HepG2 (cell line): ENCODE measurements around the gene MACROD2.

Experiments used
- BRCA1 ChIP-seq: sonication (generic); formaldehyde crosslinking; IDR thresholded peaks from 2 replicates; pipeline ENCODE4 v1.4.0; 2020; ENCODE audit warnings: missing genetic modification reagents
- EZH2 ChIP-seq: conservative IDR thresholded peaks from 2 replicates; pipeline ENCODE4 v1.6.1; 2012; ENCODE audit warnings: mild to moderate bottlenecking, low read depth, low read length, moderate library complexity
- HNF4A ChIP-seq: sonication (generic); formaldehyde crosslinking; IDR thresholded peaks from 2 replicates; pipeline ENCODE4 v1.4.0; 2020; ENCODE audit warnings: missing genetic modification reagents
- HNRNPH1 ChIP-seq: fragments of 200-400 bp; formaldehyde crosslinking; optimal IDR thresholded peaks from 2 replicates; pipeline ENCODE3; 2017; ENCODE audit warnings: mild to moderate bottlenecking, low read depth, low read length
- HOXD1 ChIP-seq: sonication (generic); formaldehyde crosslinking; IDR thresholded peaks from 2 replicates; pipeline ENCODE4 v1.5.0; 2020; ENCODE audit warnings: missing genetic modification reagents
- KLF16 ChIP-seq, 2 experiments: sonication (generic) in 1 of 2; formaldehyde crosslinking in 1 of 2; IDR thresholded peaks; 2 replicates each; pipeline versions ENCODE4 v1.6.1 to v1.8.0; 2016 to 2023; ENCODE audit warnings: missing genetic modification reagents in 2 of 2, missing compliant biosample characterization in 1 of 2
- MATR3 ChIP-seq: sonication (generic); formaldehyde crosslinking; IDR thresholded peaks from 2 replicates; pipeline ENCODE4 v1.4.0; 2020; ENCODE audit warnings: missing genetic modification reagents
- MAZ ChIP-seq, 2 experiments: sonication (generic) in 1 of 2; formaldehyde crosslinking in 1 of 2; IDR thresholded peaks; 2 replicates each; pipeline versions ENCODE4 v1.5.0 to v1.6.1; 2012 to 2020; ENCODE audit warnings: low read depth in 2 of 2, mild to moderate bottlenecking in 2 of 2, borderline replicate concordance in 1 of 2, improper control_type of control experiment in 1 of 2, low read length in 1 of 2, missing genetic modification reagents in 1 of 2, moderate library complexity in 1 of 2
- RORA ChIP-seq: sonication (generic); formaldehyde crosslinking; IDR thresholded peaks from 2 replicates; pipeline ENCODE4 v1.5.0; 2020; ENCODE audit warnings: mild to moderate bottlenecking, missing genetic modification reagents, moderate library complexity
- SMC3 ChIP-seq: IDR thresholded peaks from 2 replicates; pipeline ENCODE4 v1.6.1; 2011; ENCODE audit warnings: low read length, improper control_type of control experiment
- SP5 ChIP-seq: IDR thresholded peaks from 2 replicates; pipeline ENCODE4 v1.6.1; 2016; ENCODE audit warnings: low read depth, borderline replicate concordance
- TBL1XR1 ChIP-seq: fragments of 150-350 bp; IDR thresholded peaks from 2 replicates; pipeline ENCODE4 v1.6.1; 2014; ENCODE audit warnings: borderline replicate concordance, low read length; ENCODE audit not compliant: partially characterized antibody
- TMF1 ChIP-seq: sonication (generic); formaldehyde crosslinking; IDR thresholded peaks from 2 replicates; pipeline ENCODE4 v1.8.1; 2022; ENCODE audit warnings: low read depth, missing genetic modification reagents
- TF ChIP-seq, protein P1 (sequence below): IDR thresholded peaks from 2 replicates; pipeline ENCODE4 v1.6.1; 2018; ENCODE audit warnings: missing genetic modification reagents, mild to moderate bottlenecking, missing compliant biosample characterization

DNA sequence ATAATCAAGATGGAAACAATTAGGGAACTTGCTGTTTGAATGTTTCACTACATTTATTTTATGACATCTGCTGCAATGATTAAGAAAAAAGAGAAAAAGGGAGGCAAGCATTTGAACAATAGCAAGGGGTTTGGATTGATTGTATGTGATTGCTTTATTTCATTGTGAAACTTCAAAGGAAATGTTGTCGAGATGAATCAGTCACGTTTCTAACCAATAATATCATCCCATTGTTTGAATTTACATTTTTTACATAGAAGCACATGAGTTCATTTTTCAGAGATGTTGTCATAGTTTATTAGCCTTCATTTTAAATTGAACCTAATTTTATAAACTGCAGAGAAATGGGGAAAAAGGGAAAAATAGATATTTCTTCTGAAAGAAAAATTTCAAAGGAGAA lies 2006.0 kb downstream of the MACROD2 start:
- TF ChIP-seq EZH2, result no peak
- TF ChIP-seq TBL1XR1, result no peak
- TF ChIP-seq KLF16 (CRISPR knock-in tag; IDR thresholded peaks at IDR 0.05), result no peak
- no peak for TF ChIP-seq TMF1 (CRISPR knock-in tag)
- TF ChIP-seq MAZ (IDR thresholded peaks at IDR 0.05; ENCODE audit: borderline replicate concordance, low read depth, low read length), result no peak
- no peak for TF ChIP-seq MAZ (CRISPR knock-in tag; IDR thresholded peaks at IDR 0.05; ENCODE audit: low read depth)
- TF ChIP-seq SMC3, result no peak
- no peak for TF ChIP-seq HNRNPH1
- no peak for TF ChIP-seq SP5 (CRISPR knock-in tag)
- TF ChIP-seq MATR3, result no peak
- no peak for TF ChIP-seq RORA
- no peak for TF ChIP-seq HOXD1
- TF ChIP-seq BRCA1 (CRISPR knock-in tag), result no peak
- no peak for TF ChIP-seq HNF4A (CRISPR knock-in tag)
- TF ChIP-seq, protein P1, sequence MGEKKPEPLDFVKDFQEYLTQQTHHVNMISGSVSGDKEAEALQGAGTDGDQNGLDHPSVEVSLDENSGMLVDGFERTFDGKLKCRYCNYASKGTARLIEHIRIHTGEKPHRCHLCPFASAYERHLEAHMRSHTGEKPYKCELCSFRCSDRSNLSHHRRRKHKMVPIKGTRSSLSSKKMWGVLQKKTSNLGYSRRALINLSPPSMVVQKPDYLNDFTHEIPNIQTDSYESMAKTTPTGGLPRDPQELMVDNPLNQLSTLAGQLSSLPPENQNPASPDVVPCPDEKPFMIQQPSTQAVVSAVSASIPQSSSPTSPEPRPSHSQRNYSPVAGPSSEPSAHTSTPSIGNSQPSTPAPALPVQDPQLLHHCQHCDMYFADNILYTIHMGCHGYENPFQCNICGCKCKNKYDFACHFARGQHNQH, result no peak
